Measurements from ENCODE around the gene AIFM2.
"Not testable (repeated sequence)": the region's sequence is repeated elsewhere in the genome, so short reads cannot be mapped to it uniquely, and the experiment has no call there.

AIFM2 gene

DNA sequence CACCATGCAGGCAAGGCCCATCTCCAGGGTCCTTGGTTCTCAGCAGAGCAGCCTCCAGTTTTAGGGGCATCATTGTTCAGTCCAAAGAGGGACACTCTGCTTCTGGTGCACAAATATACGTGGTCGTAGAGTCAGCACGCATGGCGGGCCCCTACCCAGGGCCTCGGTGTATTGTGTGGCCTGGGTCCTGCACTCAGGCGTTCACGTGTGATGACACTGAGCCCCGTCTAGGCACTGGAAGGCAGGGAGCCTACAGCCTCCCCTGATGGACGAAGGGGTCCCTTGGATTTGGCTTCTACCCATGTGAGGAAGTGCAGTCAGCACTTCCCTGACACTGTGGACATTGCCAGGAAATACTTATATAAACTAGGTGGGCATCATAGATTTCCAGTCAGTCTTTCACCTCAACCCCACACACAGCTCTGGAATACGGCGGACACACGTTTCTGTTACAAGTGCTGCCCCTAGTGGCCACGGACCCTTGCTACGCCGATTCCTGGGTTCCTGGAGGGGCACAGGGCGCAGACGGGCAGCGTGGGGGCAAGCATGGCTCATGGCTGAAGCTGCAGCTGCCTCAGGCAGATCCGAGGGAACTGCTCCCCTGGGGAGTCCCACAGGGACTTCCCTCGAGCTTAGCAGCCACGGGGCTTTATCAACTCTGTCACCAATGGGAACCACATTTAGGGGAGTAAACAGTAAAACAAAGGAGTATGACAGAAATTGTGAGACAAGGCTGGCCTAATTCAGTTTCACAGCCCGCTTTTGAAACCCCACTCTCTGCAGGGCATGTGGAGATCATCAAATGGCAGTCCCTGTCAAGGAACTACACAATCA is 25.4 kb downstream of the AIFM2 start:
- H3K27ac ChIP-seq (ENCODE audit: extremely low read depth, low read depth, low read length), result no peak overlapping the region
- H3K9me3 ChIP-seq (ENCODE audit: control insufficient read depth, insufficient read depth, low read depth, low read length), result no peaks in the 10 kb centered on the region
- ChIA-PET POLR2A (interaction anchor here (0.6 to 1.5 kb wide), 2 partner anchors 9 to 39 kb away, joined by 3 to 6 read pairs; partner anchors contain the start of gene TYSND1), CTCF (interaction anchor here (0.5 to 6.5 kb wide), 7 partner anchors 9 to 608 kb away, joined by 3 to 47 read pairs (median 3); partner anchors contain the start of gene TYSND1)
- TF ChIP-seq, protein P1, sequence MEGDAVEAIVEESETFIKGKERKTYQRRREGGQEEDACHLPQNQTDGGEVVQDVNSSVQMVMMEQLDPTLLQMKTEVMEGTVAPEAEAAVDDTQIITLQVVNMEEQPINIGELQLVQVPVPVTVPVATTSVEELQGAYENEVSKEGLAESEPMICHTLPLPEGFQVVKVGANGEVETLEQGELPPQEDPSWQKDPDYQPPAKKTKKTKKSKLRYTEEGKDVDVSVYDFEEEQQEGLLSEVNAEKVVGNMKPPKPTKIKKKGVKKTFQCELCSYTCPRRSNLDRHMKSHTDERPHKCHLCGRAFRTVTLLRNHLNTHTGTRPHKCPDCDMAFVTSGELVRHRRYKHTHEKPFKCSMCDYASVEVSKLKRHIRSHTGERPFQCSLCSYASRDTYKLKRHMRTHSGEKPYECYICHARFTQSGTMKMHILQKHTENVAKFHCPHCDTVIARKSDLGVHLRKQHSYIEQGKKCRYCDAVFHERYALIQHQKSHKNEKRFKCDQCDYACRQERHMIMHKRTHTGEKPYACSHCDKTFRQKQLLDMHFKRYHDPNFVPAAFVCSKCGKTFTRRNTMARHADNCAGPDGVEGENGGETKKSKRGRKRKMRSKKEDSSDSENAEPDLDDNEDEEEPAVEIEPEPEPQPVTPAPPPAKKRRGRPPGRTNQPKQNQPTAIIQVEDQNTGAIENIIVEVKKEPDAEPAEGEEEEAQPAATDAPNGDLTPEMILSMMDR (tag by site-specific recombination; IDR thresholded peaks at IDR 0.05), result peak; percentile 21; the same call in 1 of the 2 replicates
- TF ChIP-seq GLIS1 (tag by site-specific recombination; IDR thresholded peaks at IDR 0.05), result peak; percentile 45
- TF ChIP-seq ZNF292 (tag by site-specific recombination; IDR thresholded peaks at IDR 0.05; ENCODE audit: borderline replicate concordance, low read depth), result no peak
- no peak for TF ChIP-seq ZNF561 (tag by site-specific recombination; IDR thresholded peaks at IDR 0.05; ENCODE audit: borderline replicate concordance)
- peak; percentile 87 for TF ChIP-seq ZBTB20 (tag by site-specific recombination; IDR thresholded peaks at IDR 0.05)
- no peak overlapping the region for H3K4me3 ChIP-seq (ENCODE audit: low read depth, low read length)
- no peaks in the 10 kb centered on the region for H3K4me1 ChIP-seq (ENCODE audit: control insufficient read depth, insufficient read depth, low read length)
- H3K36me3 ChIP-seq (ENCODE audit: control insufficient read depth in 2 of 2, insufficient read depth in 1 of 2, low read length in 2 of 2), result peaks cover 3 to 36% of the 10 kb centered on the region in 2 experiments; a peak in 2 of 3 replicates

DNA sequence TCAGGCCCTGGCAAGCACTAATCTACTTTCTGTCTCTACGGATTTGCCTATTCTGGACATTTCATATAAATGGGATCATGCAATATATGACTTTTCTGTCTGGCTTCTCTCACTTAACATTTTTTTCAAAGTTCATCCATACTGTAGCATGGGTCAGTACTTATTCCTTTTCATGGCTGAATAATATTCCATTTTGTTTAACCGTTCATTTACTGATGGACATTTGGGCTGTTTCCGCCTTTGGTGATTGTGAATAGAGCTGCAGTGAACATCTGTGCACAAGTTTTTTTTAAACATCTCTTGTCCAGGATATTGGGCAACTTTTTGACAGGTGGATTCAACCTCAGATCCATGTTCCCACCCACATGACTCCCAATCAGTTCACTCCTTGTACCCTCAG is 31.0 kb downstream of the AIFM2 start:
- H3K9me3 ChIP-seq (ENCODE audit: control insufficient read depth, insufficient read depth, low read depth, low read length), result no peaks in the 10 kb centered on the region
- H3K4me3 ChIP-seq (ENCODE audit: low read depth, low read length), result no peak overlapping the region
- peaks cover 6 to 52% of the 10 kb centered on the region in 2 experiments; a peak in 2 of 3 replicates for H3K36me3 ChIP-seq (ENCODE audit: control insufficient read depth in 2 of 2, insufficient read depth in 1 of 2, low read length in 2 of 2)
- peak; percentile 61 for TF ChIP-seq ZNF664 (tag by site-specific recombination; IDR thresholded peaks at IDR 0.05)
- TF ChIP-seq, protein P2, sequence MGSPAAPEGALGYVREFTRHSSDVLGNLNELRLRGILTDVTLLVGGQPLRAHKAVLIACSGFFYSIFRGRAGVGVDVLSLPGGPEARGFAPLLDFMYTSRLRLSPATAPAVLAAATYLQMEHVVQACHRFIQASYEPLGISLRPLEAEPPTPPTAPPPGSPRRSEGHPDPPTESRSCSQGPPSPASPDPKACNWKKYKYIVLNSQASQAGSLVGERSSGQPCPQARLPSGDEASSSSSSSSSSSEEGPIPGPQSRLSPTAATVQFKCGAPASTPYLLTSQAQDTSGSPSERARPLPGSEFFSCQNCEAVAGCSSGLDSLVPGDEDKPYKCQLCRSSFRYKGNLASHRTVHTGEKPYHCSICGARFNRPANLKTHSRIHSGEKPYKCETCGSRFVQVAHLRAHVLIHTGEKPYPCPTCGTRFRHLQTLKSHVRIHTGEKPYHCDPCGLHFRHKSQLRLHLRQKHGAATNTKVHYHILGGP (tag by site-specific recombination; IDR thresholded peaks at IDR 0.05), result no peak
- TF ChIP-seq ZNF223 (tag by site-specific recombination; IDR thresholded peaks at IDR 0.05), result no peak
- TF ChIP-seq ZNF146 (tag by site-specific recombination; IDR thresholded peaks at IDR 0.05), result peak; percentile 98
- H3K4me1 ChIP-seq (ENCODE audit: control insufficient read depth, insufficient read depth, low read length), result no peaks in the 10 kb centered on the region
- H3K27ac ChIP-seq (ENCODE audit: extremely low read depth, low read depth, low read length), result no peak overlapping the region
- ChIA-PET CTCF (interaction anchor here (0.7 kb wide), 1 partner anchor 29 kb away, joined by 3 read pairs; no protein-coding TSS in a partner anchor), POLR2A (no interaction called here)

DNA sequence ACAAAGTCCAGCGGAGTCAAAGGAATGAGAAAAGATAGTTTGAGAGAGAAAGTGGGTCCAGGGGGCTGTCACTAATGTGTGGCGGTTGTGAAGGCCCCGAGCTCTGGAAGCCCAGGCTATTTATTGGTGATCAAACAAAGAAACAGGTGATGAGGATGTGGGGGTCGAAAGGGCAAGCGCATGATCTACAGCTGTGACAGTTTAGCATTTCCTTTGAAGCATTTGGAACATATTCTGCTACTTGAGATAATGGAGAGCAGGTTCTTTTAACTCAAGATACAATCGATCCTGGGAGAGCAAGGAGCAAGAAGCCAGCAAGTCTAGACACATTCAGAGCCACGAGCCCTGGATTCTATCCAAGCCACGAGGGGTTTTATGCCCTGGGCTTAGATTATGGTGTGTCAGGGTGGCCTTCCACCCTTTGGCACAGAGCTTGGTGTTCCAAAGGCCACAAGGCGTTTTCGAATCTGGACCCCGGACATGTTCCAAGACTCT is 31.5 kb downstream of the AIFM2 start:
- H3K4me1 ChIP-seq (ENCODE audit: control insufficient read depth, insufficient read depth, low read length); CTCF ChIA-PET; POLR2A ChIA-PET; H3K9me3 ChIP-seq (ENCODE audit: control insufficient read depth, insufficient read depth, low read depth, low read length); H3K4me3 ChIP-seq (ENCODE audit: low read depth, low read length); H3K27ac ChIP-seq (ENCODE audit: extremely low read depth, low read depth, low read length): not testable (repeated sequence)
- H3K36me3 ChIP-seq (ENCODE audit: control insufficient read depth in 2 of 2, insufficient read depth in 1 of 2, low read length in 2 of 2), result peaks cover 6 to 56% of the 10 kb centered on the region in 2 experiments; a peak in 2 of 3 replicates

DNA sequence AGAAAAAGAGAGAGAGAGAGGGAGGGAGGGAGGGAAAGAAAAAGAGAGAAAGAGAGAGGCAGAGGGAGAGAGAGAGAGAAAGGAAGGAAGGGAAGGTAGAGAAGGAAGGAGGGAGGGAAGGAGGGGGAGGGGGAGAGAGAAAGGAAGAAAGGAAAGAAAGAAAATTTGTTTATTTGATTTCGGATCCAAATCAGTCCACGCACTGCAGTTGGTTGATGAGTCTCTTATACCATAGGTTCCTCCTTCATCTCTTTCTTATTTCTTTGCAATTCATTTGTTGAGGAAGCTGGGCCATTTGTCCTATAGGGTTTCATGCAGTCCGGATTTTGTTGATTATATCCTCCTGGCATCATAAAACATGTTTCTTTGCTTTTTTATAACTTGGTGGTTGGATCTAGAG is 34.4 kb downstream of the AIFM2 start:
- CTCF ChIA-PET, result no interaction called here
- POLR2A ChIA-PET, result interaction anchor here (0.5 kb wide), 1 partner anchor 8 kb away, joined by 3 read pairs; no protein-coding TSS in a partner anchor

More for the DNA sequence above, 34.4 kb downstream of the AIFM2 start:
- Histone ChIP-seq H3K4me1 (ENCODE audit: control insufficient read depth, insufficient read depth, low read length) (no peaks in the 10 kb centered on the region), H3K36me3 (ENCODE audit: control insufficient read depth in 2 of 2, insufficient read depth in 1 of 2, low read length in 2 of 2) (peaks cover 6 to 74% of the 10 kb centered on the region in 2 experiments), H3K27ac (ENCODE audit: extremely low read depth, low read depth, low read length) (no peak overlapping the region), H3K9me3 (ENCODE audit: control insufficient read depth, insufficient read depth, low read depth, low read length) (no peaks in the 10 kb centered on the region), H3K4me3 (ENCODE audit: low read depth, low read length) (no peak overlapping the region)
- TF ChIP-seq ZSCAN16 (tag by site-specific recombination; IDR thresholded peaks at IDR 0.05), result no peak
- TF ChIP-seq ZNF391 (tag by site-specific recombination; IDR thresholded peaks at IDR 0.05; ENCODE audit: borderline replicate concordance, low read depth), result no peak
- no peak for TF ChIP-seq ZNF560 (tag by site-specific recombination; IDR thresholded peaks at IDR 0.05; ENCODE audit: borderline replicate concordance)
- 0 out of 2 replicates have a peak, but pooled peaks have one; percentile 43 for TF ChIP-seq ZNF366 (tag by site-specific recombination; conservative IDR thresholded peaks at IDR 0.05)
- TF ChIP-seq, protein P3, sequence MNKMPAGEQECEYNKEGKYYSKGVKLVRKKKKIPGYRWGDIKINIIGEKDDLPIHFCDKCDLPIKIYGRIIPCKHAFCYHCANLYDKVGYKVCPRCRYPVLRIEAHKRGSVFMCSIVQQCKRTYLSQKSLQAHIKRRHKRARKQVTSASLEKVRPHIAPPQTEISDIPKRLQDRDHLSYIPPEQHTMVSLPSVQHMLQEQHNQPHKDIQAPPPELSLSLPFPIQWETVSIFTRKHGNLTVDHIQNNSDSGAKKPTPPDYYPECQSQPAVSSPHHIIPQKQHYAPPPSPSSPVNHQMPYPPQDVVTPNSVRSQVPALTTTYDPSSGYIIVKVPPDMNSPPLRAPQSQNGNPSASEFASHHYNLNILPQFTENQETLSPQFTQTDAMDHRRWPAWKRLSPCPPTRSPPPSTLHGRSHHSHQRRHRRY (tag by site-specific recombination; IDR thresholded peaks at IDR 0.05), result no peak
- TF ChIP-seq, protein P4, sequence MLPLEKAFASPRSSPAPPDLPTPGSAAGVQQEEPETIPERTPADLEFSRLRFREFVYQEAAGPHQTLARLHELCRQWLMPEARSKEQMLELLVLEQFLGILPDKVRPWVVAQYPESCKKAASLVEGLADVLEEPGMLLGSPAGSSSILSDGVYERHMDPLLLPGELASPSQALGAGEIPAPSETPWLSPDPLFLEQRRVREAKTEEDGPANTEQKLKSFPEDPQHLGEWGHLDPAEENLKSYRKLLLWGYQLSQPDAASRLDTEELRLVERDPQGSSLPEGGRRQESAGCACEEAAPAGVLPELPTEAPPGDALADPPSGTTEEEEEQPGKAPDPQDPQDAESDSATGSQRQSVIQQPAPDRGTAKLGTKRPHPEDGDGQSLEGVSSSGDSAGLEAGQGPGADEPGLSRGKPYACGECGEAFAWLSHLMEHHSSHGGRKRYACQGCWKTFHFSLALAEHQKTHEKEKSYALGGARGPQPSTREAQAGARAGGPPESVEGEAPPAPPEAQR (tag by site-specific recombination; IDR thresholded peaks at IDR 0.05), result no peak
- TF ChIP-seq ZNF416 (tag by site-specific recombination; IDR thresholded peaks at IDR 0.05), result no peak
